Fibroblast of pulmonary artery (primary cell): ENCODE data around the gene CBLN4.

Experiments used
- DNase-seq: peaks from one replicate; pipeline ENCODE4 v3.0.0-alpha.2; 2010; ENCODE audit warnings: low read depth
- H3K4me3 ChIP-seq: replicated peaks from 2 replicates; pipeline ENCODE4 v1.5.1; 2011; ENCODE audit warnings: low read depth, mild to moderate bottlenecking, control low read depth, low read length, moderate library complexity
- TF ChIP-seq, protein P1 (sequence below): IDR thresholded peaks from 2 replicates; pipeline ENCODE4 v1.5.1; 2011; ENCODE audit warnings: mild to moderate bottlenecking, control low read depth, low read length, inconsistent platforms; ENCODE audit errors: missing control alignments

CBLN4 gene

DNA sequence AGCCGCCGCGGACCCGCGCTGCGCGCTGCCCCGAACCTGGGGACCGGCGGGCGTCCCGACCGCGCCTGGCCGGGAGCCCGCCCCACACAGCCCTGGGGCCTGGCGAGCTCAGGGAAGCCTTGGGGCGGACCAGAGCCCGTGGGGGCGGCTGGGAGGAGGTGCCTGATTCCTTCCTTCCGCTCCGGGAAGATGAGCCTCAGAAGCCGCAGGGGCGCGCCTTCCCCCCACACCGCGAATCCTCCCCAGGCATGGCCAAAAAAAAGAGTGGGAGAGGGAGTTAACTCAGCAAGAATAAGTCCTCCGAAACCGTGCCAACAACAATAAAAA lies at the start of gene CBLN4:
TSS of gene CBLN4 (minus strand) at position 131 of the 327 bp plus-strand sequence. CDS start 1,348 bp downstream, outside the sequence.
- TF ChIP-seq, protein P1, sequence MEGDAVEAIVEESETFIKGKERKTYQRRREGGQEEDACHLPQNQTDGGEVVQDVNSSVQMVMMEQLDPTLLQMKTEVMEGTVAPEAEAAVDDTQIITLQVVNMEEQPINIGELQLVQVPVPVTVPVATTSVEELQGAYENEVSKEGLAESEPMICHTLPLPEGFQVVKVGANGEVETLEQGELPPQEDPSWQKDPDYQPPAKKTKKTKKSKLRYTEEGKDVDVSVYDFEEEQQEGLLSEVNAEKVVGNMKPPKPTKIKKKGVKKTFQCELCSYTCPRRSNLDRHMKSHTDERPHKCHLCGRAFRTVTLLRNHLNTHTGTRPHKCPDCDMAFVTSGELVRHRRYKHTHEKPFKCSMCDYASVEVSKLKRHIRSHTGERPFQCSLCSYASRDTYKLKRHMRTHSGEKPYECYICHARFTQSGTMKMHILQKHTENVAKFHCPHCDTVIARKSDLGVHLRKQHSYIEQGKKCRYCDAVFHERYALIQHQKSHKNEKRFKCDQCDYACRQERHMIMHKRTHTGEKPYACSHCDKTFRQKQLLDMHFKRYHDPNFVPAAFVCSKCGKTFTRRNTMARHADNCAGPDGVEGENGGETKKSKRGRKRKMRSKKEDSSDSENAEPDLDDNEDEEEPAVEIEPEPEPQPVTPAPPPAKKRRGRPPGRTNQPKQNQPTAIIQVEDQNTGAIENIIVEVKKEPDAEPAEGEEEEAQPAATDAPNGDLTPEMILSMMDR: no peak
- DNase-seq: no peak
- no peak within 1 kb of the TSS for H3K4me3 ChIP-seq

DNA sequence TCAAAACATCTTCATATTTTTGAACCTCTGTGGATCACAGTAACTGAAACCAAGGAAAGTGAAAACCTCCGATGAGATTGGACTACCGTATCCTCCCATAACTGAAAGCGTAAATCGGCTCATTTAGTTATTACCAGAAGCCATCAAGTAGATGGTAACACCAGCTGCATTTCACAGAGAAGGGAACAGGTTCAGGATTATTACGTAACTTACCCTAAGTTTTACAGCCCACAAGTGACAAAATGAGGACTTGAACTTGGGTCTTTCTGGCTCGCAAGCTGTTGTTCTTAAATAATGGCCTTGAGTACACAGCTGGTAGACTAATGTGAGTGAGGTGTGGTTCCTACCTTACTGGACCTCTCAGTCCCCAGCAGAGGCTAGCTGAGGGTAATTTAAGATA lies 37.9 kb upstream of the CBLN4 start:
- TF ChIP-seq, protein P1: no peak
- DNase-seq: no peak
- no peak overlapping the region for H3K4me3 ChIP-seq

DNA sequence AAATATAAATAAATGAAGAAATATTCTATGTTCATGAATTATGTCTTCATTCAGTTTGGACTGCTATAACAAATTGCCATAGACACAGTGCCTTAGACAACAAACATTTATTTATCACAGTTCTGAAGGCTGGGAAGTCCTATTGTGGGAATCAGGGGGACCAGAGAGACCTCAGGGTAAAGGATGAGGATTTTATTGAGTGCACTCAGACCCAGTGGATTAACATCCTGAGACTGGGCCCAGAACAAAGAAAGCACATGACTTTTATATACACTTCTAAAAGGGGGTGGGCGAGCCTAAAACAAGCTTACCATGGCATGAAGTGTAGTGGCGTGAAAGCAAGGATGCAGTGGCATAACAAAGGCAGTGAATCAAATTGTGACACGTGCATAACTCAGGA lies 26.9 kb upstream of the CBLN4 start:
- TF ChIP-seq, protein P1: no peak
- no peak overlapping the region for H3K4me3 ChIP-seq
- peak; percentile 1 for DNase-seq

DNA sequence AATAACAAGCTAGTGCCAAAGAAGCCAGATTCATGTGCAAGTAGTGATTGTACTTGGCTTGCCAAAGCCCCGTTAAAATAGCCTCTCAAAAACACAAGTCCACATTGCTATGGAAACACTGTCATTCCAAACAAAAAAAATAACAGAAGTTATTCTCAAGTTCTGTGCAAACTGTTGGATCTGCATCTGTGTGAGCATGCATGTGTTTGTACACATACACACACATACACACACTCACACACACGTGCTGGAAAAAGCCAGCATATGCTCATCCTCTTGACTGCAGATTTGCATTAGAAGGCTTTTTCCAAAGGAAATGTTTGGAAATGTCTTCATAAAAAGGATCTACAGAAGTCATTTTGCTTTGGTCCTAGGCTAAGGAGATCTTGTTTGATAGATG lies 13.4 kb upstream of the CBLN4 start:
- DNase-seq: no peak
- H3K4me3 ChIP-seq: no peak overlapping the region
- TF ChIP-seq, protein P1: no peak

DNA sequence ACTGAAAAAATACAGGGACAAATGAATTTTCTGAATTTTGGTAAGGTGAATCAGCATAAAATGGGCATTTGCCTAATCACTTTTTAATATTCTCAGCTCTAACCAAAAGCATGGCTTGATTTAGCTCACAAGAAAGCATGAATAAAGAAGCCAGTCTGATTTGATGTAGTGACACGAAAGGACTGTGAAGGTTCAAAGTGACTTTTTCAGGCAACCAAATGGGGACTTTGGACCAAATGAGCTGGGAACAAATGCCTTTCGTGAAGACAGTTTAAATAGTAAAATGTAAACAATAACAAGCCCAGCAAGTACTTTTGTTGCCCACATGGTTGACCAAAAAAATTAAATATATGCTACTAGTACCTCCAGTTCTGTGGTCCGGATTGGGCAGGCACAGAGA lies 12.9 kb upstream of the CBLN4 start:
- TF ChIP-seq, protein P1: no peak
- no peak for DNase-seq
- no peak overlapping the region for H3K4me3 ChIP-seq

DNA sequence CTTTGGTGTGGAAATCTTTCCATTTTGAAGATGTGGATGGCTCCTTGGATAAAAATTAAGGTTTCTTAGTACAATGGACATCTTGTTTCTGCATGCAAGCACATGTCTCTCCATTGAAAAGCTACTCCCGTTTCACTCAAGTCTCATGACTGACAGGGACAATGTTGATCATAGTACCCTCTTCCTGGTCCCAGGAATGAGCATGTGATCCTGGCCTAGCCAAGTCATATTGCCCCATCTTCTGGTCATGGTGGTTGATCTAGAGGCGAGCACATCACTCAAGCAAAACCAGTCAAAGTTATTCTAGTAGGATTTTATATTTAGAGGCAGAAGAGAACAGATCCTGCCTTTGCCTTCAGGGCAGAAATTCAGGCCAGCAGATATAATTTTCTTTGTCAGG lies 12.2 kb upstream of the CBLN4 start:
- no peak overlapping the region for H3K4me3 ChIP-seq
- TF ChIP-seq, protein P1: no peak
- no peak for DNase-seq

DNA sequence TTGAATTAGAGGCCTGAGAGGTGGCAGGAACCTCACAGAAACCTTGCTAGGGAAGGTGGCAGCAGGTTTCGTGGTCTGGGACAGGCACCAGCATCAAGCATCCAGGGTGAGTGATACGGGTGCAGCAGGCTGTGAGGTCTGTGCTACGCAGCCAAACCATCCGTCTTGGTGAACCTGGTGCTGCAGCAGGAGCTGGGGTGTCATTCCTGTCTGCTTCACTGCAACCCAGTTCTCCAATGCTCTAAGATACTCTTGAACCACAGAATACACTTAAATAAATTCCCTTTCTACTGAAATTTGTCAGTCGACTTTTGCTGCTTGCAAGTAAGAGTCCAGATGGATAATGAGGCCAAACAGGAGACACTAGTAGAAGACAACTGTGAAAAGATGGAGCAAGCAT lies 9.7 kb upstream of the CBLN4 start:
- DNase-seq: no peak
- TF ChIP-seq, protein P1: no peak
- no peak overlapping the region for H3K4me3 ChIP-seq
